Neural crest cell (in vitro differentiated cells): ENCODE data around the gene USP13. TPM values are rescaled to one million over a fixed set of nuclear protein-coding genes. Genes with fewer than 3 reads are reported as not detected.
"Not testable (repeated sequence)": the region's sequence is repeated elsewhere in the genome, so short reads cannot be mapped to it uniquely, and the experiment has no call there.

ENCODE experiments used
- DNase-seq: peaks from one replicate; pipeline ENCODE4 v3.0.0; 2021; ENCODE audit warnings: low read depth, mixed read lengths, low spot score
- H3K27ac Mint-ChIP-seq: one replicate; pipeline ENCODE4 v1.8.0; 2021; ENCODE audit warnings: mild to moderate bottlenecking, mixed read lengths; ENCODE audit not compliant: unreplicated experiment
- H3K27me3 Mint-ChIP-seq: 2 replicates; pipeline ENCODE4 v1.8.0; 2021; ENCODE audit warnings: low read depth, mild to moderate bottlenecking, mixed read lengths
- H3K36me3 Mint-ChIP-seq: 2 replicates; pipeline ENCODE4 v1.8.0; 2021; ENCODE audit warnings: low read depth, mild to moderate bottlenecking, mixed read lengths
- H3K4me1 Mint-ChIP-seq: 2 replicates; pipeline ENCODE4 v1.8.0; 2021; ENCODE audit warnings: mixed read lengths
- H3K4me3 Mint-ChIP-seq: one replicate; pipeline ENCODE4 v1.8.0; 2021; ENCODE audit warnings: mild to moderate bottlenecking, mixed read lengths
- H3K9me3 Mint-ChIP-seq: 2 replicates; pipeline ENCODE4 v1.8.0; 2021; ENCODE audit warnings: mixed read lengths
- CTCF ChIP-seq: fragments of 200-600 bp; sonication (generic); conservative IDR thresholded peaks from 2 replicates; pipeline ENCODE4 v1.5.0; 2021; ENCODE audit warnings: antibody characterized with exemption, mild to moderate bottlenecking
- total RNA-seq: library from RNA; stranded (reverse); gene quantifications from 2 replicates; pipeline ENCODE4 v1.2.1, GENCODE V29; 2021

The USP13 gene
- total RNA-seq, 1 donor from 2014 or later, result 26.7 TPM

GRCh38 chr3:179772297-179772696 is 119.5 kb downstream of the USP13 start:
- DNase-seq, result no peak
- H3K27ac Mint-ChIP-seq, result no peak overlapping the region
- H3K36me3 Mint-ChIP-seq, result peaks cover 28% of the 10 kb centered on the region
- no peak overlapping the region for H3K4me3 Mint-ChIP-seq
- H3K4me1 Mint-ChIP-seq, result peaks cover 6% of the 10 kb centered on the region
- TF ChIP-seq CTCF, result no peak
- no peaks in the 10 kb centered on the region for H3K27me3 Mint-ChIP-seq
- H3K9me3 Mint-ChIP-seq, result no peaks in the 10 kb centered on the region

DNA sequence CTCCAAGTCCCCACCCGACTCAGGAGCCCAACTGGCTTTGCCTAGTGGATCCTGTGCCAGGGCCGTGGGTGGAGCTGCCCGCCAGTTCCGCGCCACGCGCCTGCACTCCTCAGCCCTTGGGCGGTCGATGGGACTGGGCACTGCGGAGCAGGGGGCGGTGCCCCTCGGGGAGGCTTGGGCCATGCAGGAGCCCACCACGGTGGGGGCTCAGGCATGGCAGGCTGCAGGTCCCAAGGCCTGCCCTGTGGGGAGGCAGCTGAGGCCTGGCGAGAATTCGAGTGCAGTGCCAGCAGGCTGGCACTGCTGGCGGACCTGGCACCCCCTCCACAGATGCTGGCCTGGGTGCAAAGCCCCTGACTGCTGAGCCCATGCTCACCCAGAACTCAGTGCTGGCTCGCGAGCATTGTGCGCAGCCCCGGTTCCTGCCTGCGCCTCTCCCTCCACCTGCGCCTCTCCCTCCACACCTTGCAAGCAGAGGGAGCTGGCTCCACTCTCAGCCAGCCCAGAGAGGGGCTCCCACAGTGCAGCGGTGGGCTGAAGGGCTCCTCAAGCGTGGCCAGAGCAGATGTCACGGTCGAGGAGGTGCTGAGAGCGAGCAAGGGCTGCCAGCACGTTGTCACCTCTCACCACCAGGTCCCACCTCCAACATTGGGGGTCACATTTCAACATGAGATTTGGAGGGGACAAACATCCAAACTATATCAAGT is 122.7 kb downstream of the USP13 start:
- Mint-ChIP-seq H3K27ac (no peak overlapping the region), H3K9me3 (peaks cover 8% of the 10 kb centered on the region), H3K4me1 (peaks cover 6% of the 10 kb centered on the region), H3K27me3 (no peaks in the 10 kb centered on the region), H3K4me3 (no peak overlapping the region), H3K36me3 (peaks cover 44% of the 10 kb centered on the region)
- no peak for TF ChIP-seq CTCF
- DNase-seq, result no peak

- not testable (repeated sequence) for H3K9me3 Mint-ChIP-seq, H3K27me3 Mint-ChIP-seq, DNase-seq, H3K27ac Mint-ChIP-seq, H3K4me1 Mint-ChIP-seq, H3K4me3 Mint-ChIP-seq
- peaks cover 37% of the 10 kb centered on the region for H3K36me3 Mint-ChIP-seq
Observed at GRCh38 chr3:179782841-179783240, 130.0 kb downstream of the USP13 start.

DNA sequence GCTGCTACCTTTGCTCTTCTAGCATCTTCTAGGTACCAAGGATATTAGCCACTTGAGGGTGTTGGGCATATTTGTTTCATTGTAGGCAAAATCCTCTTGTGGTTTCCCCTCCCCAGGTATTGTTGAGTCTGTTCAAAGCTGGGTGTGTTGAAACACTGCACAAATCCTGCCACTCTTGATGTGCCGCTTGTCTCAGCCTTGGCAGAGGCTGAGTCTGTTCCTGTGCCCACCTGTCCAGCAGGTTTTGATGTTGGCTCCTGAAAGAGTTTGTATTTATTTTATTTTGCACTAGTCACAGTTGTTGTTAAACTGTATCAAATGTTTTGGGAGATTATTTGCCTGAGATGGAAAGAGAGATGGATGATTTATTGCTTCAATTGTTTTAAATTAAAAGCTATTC is 136.2 kb downstream of the USP13 start:
- no peak for TF ChIP-seq CTCF
- no peak for DNase-seq
- no peaks in the 10 kb centered on the region for H3K4me1 Mint-ChIP-seq
- peaks cover 8% of the 10 kb centered on the region for H3K36me3 Mint-ChIP-seq
- H3K27ac Mint-ChIP-seq, result no peak overlapping the region
- H3K27me3 Mint-ChIP-seq, result no peaks in the 10 kb centered on the region
- H3K4me3 Mint-ChIP-seq, result no peak overlapping the region
- H3K9me3 Mint-ChIP-seq, result no peaks in the 10 kb centered on the region

DNA sequence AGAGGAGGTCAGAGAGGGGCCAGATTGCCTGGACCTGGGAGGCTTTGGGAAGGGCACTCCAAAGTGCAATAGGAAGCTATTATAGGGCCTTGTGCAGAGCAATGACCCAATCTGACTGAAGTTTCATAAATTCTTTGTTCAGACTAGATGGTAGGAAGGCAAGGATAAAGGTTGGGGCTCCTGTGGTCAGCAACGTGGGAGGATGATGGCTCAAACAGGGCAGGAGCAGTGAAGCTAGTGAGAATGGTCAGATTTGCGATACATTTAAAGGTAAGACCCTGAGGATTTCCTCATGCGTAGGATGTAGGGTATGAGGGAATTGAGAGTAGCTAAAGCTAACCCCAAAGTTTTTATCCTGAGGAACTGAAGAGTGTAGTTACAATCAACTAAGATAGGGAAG is 139.0 kb downstream of the USP13 start:
- H3K9me3 Mint-ChIP-seq, result no peaks in the 10 kb centered on the region

More for the DNA sequence above, 139.0 kb downstream of the USP13 start:
- no peak overlapping the region for H3K4me3 Mint-ChIP-seq
- TF ChIP-seq CTCF, result no peak
- H3K27ac Mint-ChIP-seq, result no peak overlapping the region
- no peak for DNase-seq
- no peaks in the 10 kb centered on the region for H3K4me1 Mint-ChIP-seq
- H3K36me3 Mint-ChIP-seq, result peaks cover 2% of the 10 kb centered on the region
- no peaks in the 10 kb centered on the region for H3K27me3 Mint-ChIP-seq
